PFSK-1 (cell line): Measurements from ENCODE around the gene FKBP5.

Experiments
- FOXP2 ChIP-seq: optimal IDR thresholded peaks from 2 replicates; pipeline ENCODE3; 2011; ENCODE audit warnings: borderline replicate concordance, control low read depth, inconsistent platforms; ENCODE audit not compliant: insufficient read depth; ENCODE audit errors: extremely low read length, extremely low read depth
- POLR2AphosphoS5 ChIP-seq: IDR thresholded peaks from 2 replicates; pipeline ENCODE4 v1.6.1; 2012; ENCODE audit warnings: low read depth, mild to moderate bottlenecking, control low read depth, low read length, moderate library complexity
- REST ChIP-seq, 2 experiments: IDR thresholded peaks; 2 replicates each; pipeline versions ENCODE4 v1.6.1 to v1.8.0; 2011 to 2012; ENCODE audit warnings: low read depth in 2 of 2, low read length in 2 of 2, control low read depth in 1 of 2, inconsistent platforms in 1 of 2, mild to moderate bottlenecking in 1 of 2, moderate library complexity in 1 of 2; ENCODE audit not compliant: insufficient read depth in 1 of 2
- SIN3A ChIP-seq: IDR thresholded peaks from 2 replicates; pipeline ENCODE4 v1.6.1; 2012; ENCODE audit warnings: mild to moderate bottlenecking, low read length, moderate library complexity, borderline replicate concordance; ENCODE audit not compliant: insufficient read depth
- TAF1 ChIP-seq: IDR thresholded peaks from 2 replicates; pipeline ENCODE4 v1.6.1; 2012; ENCODE audit warnings: low read length, control low read depth, borderline replicate concordance; ENCODE audit not compliant: insufficient read depth

DNA sequence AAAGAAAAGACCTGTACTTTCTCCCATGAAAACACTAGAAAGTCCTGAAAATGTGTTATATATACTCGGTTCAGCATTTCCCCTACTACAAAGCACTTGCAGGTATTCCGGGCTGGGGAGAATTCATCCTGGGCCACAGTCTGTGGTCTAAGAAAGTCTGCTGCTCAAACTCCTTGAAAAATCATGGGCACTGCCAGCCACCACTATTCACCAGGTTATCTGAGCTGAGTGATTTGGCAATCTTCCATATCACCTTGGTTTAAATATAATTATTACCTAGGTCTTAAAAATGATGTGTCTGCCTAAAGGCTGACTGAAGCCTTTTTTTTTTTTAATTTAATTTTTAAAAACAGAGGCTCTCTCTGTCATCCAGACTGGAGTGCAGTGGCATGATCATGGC lies 11.3 kb downstream of the FKBP5 start:
- TF ChIP-seq TAF1 = no peak
- TF ChIP-seq REST (IDR thresholded peaks at IDR 0.05; ENCODE audit: insufficient read depth in 1 of 2, low read depth in 2 of 2, low read length in 2 of 2) = no peak
- TF ChIP-seq POLR2AphosphoS5 = no peak
- no peak for TF ChIP-seq SIN3A
- no peak for TF ChIP-seq FOXP2
